ENCODE measurements around the gene LRRC43. TPM values are rescaled to one million over a fixed set of nuclear protein-coding genes. Genes with fewer than 3 reads are reported as not detected.

LRRC43 gene
- total RNA-seq, 4 donors from 2014 or later: 2.4 to 3.3 TPM; not detected in 2

DNA sequence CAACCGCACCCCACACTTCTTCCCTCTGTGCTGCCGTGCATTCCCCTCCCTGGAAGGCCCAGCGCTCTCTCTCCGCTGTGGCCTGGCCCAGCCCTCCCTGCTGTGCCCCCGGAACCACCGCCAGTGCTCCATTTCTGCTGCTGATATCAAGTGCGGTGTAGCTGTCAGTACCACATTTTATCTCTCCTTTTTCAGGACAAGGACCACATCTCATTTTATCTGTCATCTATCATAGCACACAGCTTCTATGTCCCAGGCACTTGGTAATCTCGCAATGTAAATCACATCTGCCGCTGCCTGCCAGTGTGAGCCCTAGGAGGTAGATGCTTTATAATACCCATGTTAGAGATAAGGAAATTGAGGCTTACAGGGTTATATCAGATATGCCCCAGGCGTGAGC is 27.2 kb upstream of the LRRC43 start:
- H3K27ac ChIP-seq: no peak overlapping the region
- DNase-seq: no peak
- H3K27me3 ChIP-seq: no peaks in the 10 kb centered on the region
- H3K9me3 ChIP-seq: no peaks in the 10 kb centered on the region
- no peak for TF ChIP-seq POLR2A (IDR thresholded peaks at IDR 0.05)
- TF ChIP-seq, protein P1, sequence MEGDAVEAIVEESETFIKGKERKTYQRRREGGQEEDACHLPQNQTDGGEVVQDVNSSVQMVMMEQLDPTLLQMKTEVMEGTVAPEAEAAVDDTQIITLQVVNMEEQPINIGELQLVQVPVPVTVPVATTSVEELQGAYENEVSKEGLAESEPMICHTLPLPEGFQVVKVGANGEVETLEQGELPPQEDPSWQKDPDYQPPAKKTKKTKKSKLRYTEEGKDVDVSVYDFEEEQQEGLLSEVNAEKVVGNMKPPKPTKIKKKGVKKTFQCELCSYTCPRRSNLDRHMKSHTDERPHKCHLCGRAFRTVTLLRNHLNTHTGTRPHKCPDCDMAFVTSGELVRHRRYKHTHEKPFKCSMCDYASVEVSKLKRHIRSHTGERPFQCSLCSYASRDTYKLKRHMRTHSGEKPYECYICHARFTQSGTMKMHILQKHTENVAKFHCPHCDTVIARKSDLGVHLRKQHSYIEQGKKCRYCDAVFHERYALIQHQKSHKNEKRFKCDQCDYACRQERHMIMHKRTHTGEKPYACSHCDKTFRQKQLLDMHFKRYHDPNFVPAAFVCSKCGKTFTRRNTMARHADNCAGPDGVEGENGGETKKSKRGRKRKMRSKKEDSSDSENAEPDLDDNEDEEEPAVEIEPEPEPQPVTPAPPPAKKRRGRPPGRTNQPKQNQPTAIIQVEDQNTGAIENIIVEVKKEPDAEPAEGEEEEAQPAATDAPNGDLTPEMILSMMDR (IDR thresholded peaks at IDR 0.05): no peak
- intact Hi-C loops (cut with DNase I; ENCODE audit: low total_unique reads): no loop called here
- H3K4me1 ChIP-seq: no peaks in the 10 kb centered on the region
- no peak overlapping the region for H3K4me3 ChIP-seq
- H3K36me3 ChIP-seq: no peaks in the 10 kb centered on the region

GRCh38 chr12:122158700-122159285 is 24.1 kb upstream of the LRRC43 start:
- Histone ChIP-seq H3K4me3 (no peak overlapping the region), H3K4me1 (no peaks in the 10 kb centered on the region), H3K9me3 (no peaks in the 10 kb centered on the region), H3K27ac (no peak overlapping the region), H3K27me3 (no peaks in the 10 kb centered on the region), H3K36me3 (no peaks in the 10 kb centered on the region)
- intact Hi-C loops (cut with DNase I; ENCODE audit: low total_unique reads): no loop called here
- DNase-seq: no peak
- TF ChIP-seq, protein P1 (IDR thresholded peaks at IDR 0.05): no peak
- no peak for TF ChIP-seq POLR2A (IDR thresholded peaks at IDR 0.05)

DNA sequence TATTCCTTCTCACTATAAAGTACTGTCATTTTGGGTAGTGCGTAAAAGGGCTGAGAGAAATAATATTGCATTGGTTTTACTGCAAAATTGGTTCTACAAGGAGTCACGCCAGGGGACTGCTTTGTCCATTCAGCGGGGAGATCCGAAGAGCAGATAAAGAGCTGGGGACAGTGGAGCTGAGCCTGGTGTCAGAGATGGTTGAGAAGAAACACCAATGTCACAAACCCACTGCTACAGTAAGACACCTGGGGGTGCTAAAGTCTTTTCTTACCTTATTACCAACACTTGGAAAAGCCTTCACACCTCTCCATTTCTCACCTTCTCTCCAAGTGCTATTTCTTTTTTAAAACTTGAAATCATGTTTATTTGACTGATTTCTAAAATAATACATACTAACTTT is 23.0 kb upstream of the LRRC43 start:
- no peaks in the 10 kb centered on the region for H3K36me3 ChIP-seq
- no peak for TF ChIP-seq POLR2A (IDR thresholded peaks at IDR 0.05)
- TF ChIP-seq, protein P1 (IDR thresholded peaks at IDR 0.05): no peak
- no peak overlapping the region for H3K4me3 ChIP-seq
- no peaks in the 10 kb centered on the region for H3K9me3 ChIP-seq
- H3K4me1 ChIP-seq: no peaks in the 10 kb centered on the region
- intact Hi-C loops (cut with DNase I; ENCODE audit: low total_unique reads): no loop called here
- no peaks in the 10 kb centered on the region for H3K27me3 ChIP-seq
- DNase-seq: no peak
- H3K27ac ChIP-seq: no peak overlapping the region

- H3K9me3 ChIP-seq: no peaks in the 10 kb centered on the region
- intact Hi-C loops (cut with DNase I; ENCODE audit: low total_unique reads): no loop called here
- TF ChIP-seq, protein P1 (IDR thresholded peaks at IDR 0.05): no peak
- TF ChIP-seq POLR2A (IDR thresholded peaks at IDR 0.05): no peak
Observed at GRCh38 chr12:122160761-122161160, 22.2 kb upstream of the LRRC43 start.

DNA sequence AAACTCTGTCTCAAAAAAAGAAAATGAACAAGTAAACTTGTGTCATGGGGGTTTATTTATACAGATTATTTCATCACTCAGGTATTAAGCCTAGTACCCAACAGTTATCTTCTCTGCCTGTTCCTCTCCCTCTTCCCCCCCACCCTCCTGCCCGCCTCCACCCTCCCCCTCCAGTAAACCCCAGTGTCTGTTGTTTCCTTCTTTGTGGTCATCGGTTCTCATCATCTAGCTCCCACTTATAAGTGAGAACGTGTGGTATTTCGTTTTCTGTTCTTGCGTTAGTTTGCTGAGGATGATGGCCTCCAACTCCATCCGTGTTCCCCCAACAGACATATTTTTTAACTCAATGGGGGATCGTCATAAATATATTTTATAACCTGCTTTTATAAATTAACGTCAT is 21.2 kb upstream of the LRRC43 start:
- intact Hi-C loops (cut with DNase I; ENCODE audit: low total_unique reads): no loop called here
- Histone ChIP-seq H3K4me3 (no peak overlapping the region), H3K9me3 (no peaks in the 10 kb centered on the region), H3K4me1 (no peaks in the 10 kb centered on the region), H3K36me3 (no peaks in the 10 kb centered on the region), H3K27ac (no peak overlapping the region), H3K27me3 (no peaks in the 10 kb centered on the region)
- TF ChIP-seq, protein P1 (IDR thresholded peaks at IDR 0.05): no peak
- no peak for TF ChIP-seq POLR2A (IDR thresholded peaks at IDR 0.05)
- no peak for DNase-seq

More at GRCh38 chr12:122160761-122161160, 22.2 kb upstream of the LRRC43 start:
- Histone ChIP-seq H3K36me3 (no peaks in the 10 kb centered on the region), H3K4me1 (no peaks in the 10 kb centered on the region), H3K27ac (no peak overlapping the region), H3K27me3 (no peaks in the 10 kb centered on the region), H3K4me3 (no peak overlapping the region)
- DNase-seq: no peak

Data from uterus (tissue), 4 donors.